SK-N-SH (cell line): ENCODE results near the gene PHACTR3. TPM values are rescaled to one million over a fixed set of nuclear protein-coding genes. Genes with fewer than 3 reads are reported as not detected.

ENCODE experiments used
- CTCF ChIA-PET: fragments of 300-600, 350-600 bp; formaldehyde crosslinking; extraction: SDS; loops from one replicate; lab custom pipeline; 2021; lab: Yijun Ruan, JAX
- POLR2A ChIA-PET: fragments of 350-600 bp; sonication (Branson Sonifier 250); formaldehyde crosslinking; extraction: SDS; loops from one replicate; lab custom pipeline; 2020; ENCODE audit warnings: antibody characterized with exemption, inconsistent platforms; lab: Yijun Ruan, JAX
- DNase-seq: peaks from one replicate; pipeline ENCODE4 v3.0.0; 2012
- H2AFZ ChIP-seq: fragments of 200-600 bp; sonication (generic); 2 replicates; pipeline ENCODE4 v1.8.1; 2016; ENCODE audit warnings: antibody characterized with exemption, mild to moderate bottlenecking, low read depth
- H3F3A ChIP-seq: fragments of 200-600 bp; sonication (generic); replicated peaks from 2 replicates; pipeline ENCODE3; 2016; ENCODE audit warnings: antibody characterized with exemption, mild to moderate bottlenecking; ENCODE audit not compliant: insufficient read depth
- H3K27ac ChIP-seq, 2 experiments: fragments of 200-500 bp in 1 of 2; fragments of 200-600 bp in 1 of 2; sonication (Bioruptor generic) in 1 of 2; sonication (generic), shearing (Covaris generic) in 1 of 2; 2 replicates each; pipeline versions ENCODE4 v1.5.1 to v1.6.1; 2014 to 2016; ENCODE audit warnings: low read depth in 2 of 2, inconsistent platforms in 1 of 2, low read length in 1 of 2, mild to moderate bottlenecking in 1 of 2, mixed read lengths in 1 of 2
- H3K27me3 ChIP-seq: fragments of 200-600 bp; sonication (generic), shearing (Covaris generic); 2 replicates; pipeline ENCODE4 v1.6.1; 2016; ENCODE audit warnings: mixed run types; ENCODE audit not compliant: insufficient read depth
- H3K36me3 ChIP-seq, 2 experiments: fragments of 200-500 bp in 1 of 2; fragments of 200-600 bp in 1 of 2; sonication (Bioruptor generic) in 1 of 2; sonication (generic) in 1 of 2; replicated peaks in 1 of 2; 2 replicates each; pipeline versions ENCODE3 to v1.5.1; 2014 to 2016; ENCODE audit warnings: low read length in 1 of 2, mild to moderate bottlenecking in 1 of 2; ENCODE audit not compliant: insufficient read depth in 2 of 2, control insufficient read depth in 1 of 2
- H3K4me1 ChIP-seq, 2 experiments: fragments of 200-500 bp in 1 of 2; fragments of 200-600 bp in 1 of 2; sonication (Bioruptor generic) in 1 of 2; sonication (generic), shearing (Covaris generic) in 1 of 2; 2 replicates each; pipeline versions ENCODE4 v1.5.1 to v1.6.1; 2014 to 2016; ENCODE audit warnings: low read depth in 1 of 2, low read length in 1 of 2, mixed run types in 1 of 2; ENCODE audit not compliant: insufficient read depth in 2 of 2, control insufficient read depth in 1 of 2
- H3K4me2 ChIP-seq: fragments of 200-600 bp; sonication (generic), shearing (Covaris generic); 2 replicates; pipeline ENCODE4 v1.6.1; 2017; ENCODE audit warnings: mixed run types
- H3K4me3 ChIP-seq, 2 experiments: fragments of 200-500 bp in 1 of 2; fragments of 200-600 bp in 1 of 2; sonication (Bioruptor generic) in 1 of 2; sonication (generic), shearing (Covaris generic) in 1 of 2; 2 replicates each; pipeline versions ENCODE4 v1.5.1 to v1.8.1; 2014 to 2016; ENCODE audit warnings: low read depth in 2 of 2, inconsistent platforms in 1 of 2, low read length in 1 of 2, mild to moderate bottlenecking in 1 of 2, mixed read lengths in 1 of 2, moderate library complexity in 1 of 2
- H3K79me2 ChIP-seq: fragments of 200-600 bp; sonication (generic); 2 replicates; pipeline ENCODE4 v1.8.1; 2017; ENCODE audit warnings: mild to moderate bottlenecking; ENCODE audit not compliant: insufficient read depth
- H3K9ac ChIP-seq: fragments of 200-600 bp; sonication (generic); 2 replicates; pipeline ENCODE4 v1.6.1; 2017; ENCODE audit warnings: mixed run types
- H3K9me2 ChIP-seq: fragments of 200-600 bp; sonication (generic); 2 replicates; pipeline ENCODE4 v1.6.1; 2017; ENCODE audit warnings: mixed run types
- H3K9me3 ChIP-seq: fragments of 200-600 bp; sonication (generic); 2 replicates; pipeline ENCODE4 v1.6.1; 2017; ENCODE audit warnings: mixed run types, mild to moderate bottlenecking, moderate library complexity
- H4K20me1 ChIP-seq: fragments of 200-600 bp; sonication (generic); 2 replicates; pipeline ENCODE4 v1.6.1; 2017; ENCODE audit warnings: mild to moderate bottlenecking, mixed run types; ENCODE audit not compliant: insufficient read depth
- EZH2phosphoT487 ChIP-seq: fragments of 200-600 bp; sonication (generic); IDR thresholded peaks from 2 replicates; pipeline ENCODE4 v1.6.1; 2017; ENCODE audit warnings: low read depth, mixed run types, mild to moderate bottlenecking, antibody characterized with exemption, moderate library complexity, borderline replicate concordance
- GABPA ChIP-seq: IDR thresholded peaks from 2 replicates; pipeline ENCODE4 v1.4.0; 2012; ENCODE audit warnings: low read depth, mild to moderate bottlenecking
- GATA2 ChIP-seq: sonication (generic); formaldehyde crosslinking; IDR thresholded peaks from 2 replicates; pipeline ENCODE4 v1.5.0; 2020; ENCODE audit warnings: mild to moderate bottlenecking, missing genetic modification reagents
- IRF3 ChIP-seq: fragments of 150-350 bp; IDR thresholded peaks from 2 replicates; pipeline ENCODE4 v1.6.1; 2016; ENCODE audit warnings: mild to moderate bottlenecking, low read depth, low read length
- MAX ChIP-seq: IDR thresholded peaks from 2 replicates; pipeline ENCODE4 v1.4.0; 2012; ENCODE audit warnings: low read depth
- MEF2A ChIP-seq: IDR thresholded peaks from 2 replicates; pipeline ENCODE4 v1.4.0; 2012; ENCODE audit warnings: low read depth, borderline replicate concordance
- MXI1 ChIP-seq: IDR thresholded peaks from 2 replicates; pipeline ENCODE4 v1.6.1; 2012; ENCODE audit warnings: mild to moderate bottlenecking, low read depth, low read length, improper control_type of control experiment
- RAD21 ChIP-seq: IDR thresholded peaks from 2 replicates; pipeline ENCODE4 v1.6.1; 2012; ENCODE audit warnings: mild to moderate bottlenecking, low read length
- RCOR1 ChIP-seq: fragments of 150-350 bp; IDR thresholded peaks from 2 replicates; pipeline ENCODE4 v1.6.1; 2017; ENCODE audit warnings: antibody characterized with exemption, low read length
- REST ChIP-seq: IDR thresholded peaks from 2 replicates; pipeline ENCODE4 v1.6.1; 2012; ENCODE audit warnings: mild to moderate bottlenecking, low read depth, low read length, moderate library complexity
- TAF1 ChIP-seq: IDR thresholded peaks from 2 replicates; pipeline ENCODE4 v1.6.1; 2012; ENCODE audit warnings: low read depth, mild to moderate bottlenecking, low read length, moderate library complexity, borderline replicate concordance
- TCF12 ChIP-seq: IDR thresholded peaks from 2 replicates; pipeline ENCODE4 v1.4.0; 2012
- USF2 ChIP-seq: fragments of 150-350 bp; IDR thresholded peaks from 2 replicates; pipeline ENCODE4 v1.6.1; 2017; ENCODE audit warnings: antibody characterized with exemption, low read length, low read depth, borderline replicate concordance
- WGBS: methylation state at CpG from one replicate; pipeline ENCODE4 v1.1.6; 2017; ENCODE audit warnings: low lambda C conversion rate; 5-methylcytosine and 5-hydroxymethylcytosine counted together
- polyA plus RNA-seq, 3 experiments: library from polyadenylated mRNA; depleted of rRNA; stranded (reverse); fragments of >200 nt; gene quantifications; 2 replicates each; pipeline ENCODE4 v1.2.3, GENCODE V29; 2012

Gene PHACTR3
- polyA plus RNA-seq, 1 of the 3 experiments (the other 2 are of a cell fraction): 0.10 TPM

GRCh38 chr20:59598625-59599310 is 5.6 kb upstream of the PHACTR3 start (continued):
- TF ChIP-seq TCF12: no peak
- no peak for TF ChIP-seq GABPA
- TF ChIP-seq MEF2A: no peak
- TF ChIP-seq, all 33 proteins: peak for 4

GRCh38 chr20:59599941-59600340 is 4.4 kb upstream of the PHACTR3 start:
- H2AFZ ChIP-seq: no peak overlapping the region
- H3K9me2 ChIP-seq: no peaks in the 10 kb centered on the region
- H3K27me3 ChIP-seq: no peaks in the 10 kb centered on the region; the same call in 1 of the 2 replicates
- ChIA-PET POLR2A (no interaction called here), CTCF (interaction anchor here (0.9 to 10.7 kb wide), 8 partner anchors 8 to 251 kb away, joined by 3 to 190 read pairs (median 15); no protein-coding TSS in a partner anchor)
- no peaks in the 10 kb centered on the region for H3K79me2 ChIP-seq
- WGBS: 44% methylated on average over 3 of the region's 3 CpGs
- H3K4me1 ChIP-seq: no peaks in the 10 kb centered on the region; a peak in 1 of 4 replicates
- no peak overlapping the region for H3K4me2 ChIP-seq
- DNase-seq: no peak
- no peaks in the 10 kb centered on the region for H3F3A ChIP-seq
- H3K36me3 ChIP-seq: no peaks in the 10 kb centered on the region
- H3K9ac ChIP-seq: no peak overlapping the region
- H3K4me3 ChIP-seq: no peak overlapping the region
- no peaks in the 10 kb centered on the region for H4K20me1 ChIP-seq
- no peaks in the 10 kb centered on the region for H3K9me3 ChIP-seq
- H3K27ac ChIP-seq: no peak overlapping the region
- TF ChIP-seq IRF3: no peak
- TF ChIP-seq TAF1: no peak
- no peak for TF ChIP-seq RAD21
- no peak for TF ChIP-seq REST
- TF ChIP-seq RCOR1: no peak

GRCh38 chr20:59600472-59600871 is 3.9 kb upstream of the PHACTR3 start:
- Histone ChIP-seq H4K20me1 (no peaks in the 10 kb centered on the region), H3K9me3 (no peaks in the 10 kb centered on the region), H3K9me2 (no peaks in the 10 kb centered on the region), H3K36me3 (no peaks in the 10 kb centered on the region), H3K4me2 (no peak overlapping the region), H3K27me3 (peaks cover 2% of the 10 kb centered on the region; the same call in 1 of the 2 replicates), H3K79me2 (no peaks in the 10 kb centered on the region), H3K4me3 (no peak overlapping the region), H3K9ac (no peak overlapping the region), H3K4me1 (no peaks in the 10 kb centered on the region; a peak in 1 of 4 replicates), H2AFZ (no peak overlapping the region), H3F3A (no peaks in the 10 kb centered on the region), H3K27ac (no peak overlapping the region)
- CTCF ChIA-PET: interaction anchor here (0.8 to 10.7 kb wide), 3 partner anchors 29 to 250 kb away, joined by 3 to 190 read pairs (median 43); no protein-coding TSS in a partner anchor
- POLR2A ChIA-PET: no interaction called here
- DNase-seq: no peak
- 37% methylated on average over 4 of the region's 5 CpGs for WGBS
- TF ChIP-seq MAX: no peak
- no peak for TF ChIP-seq GATA2 (CRISPR knock-in tag)
- no peak for TF ChIP-seq MXI1
- TF ChIP-seq EZH2phosphoT487: no peak
- TF ChIP-seq USF2: no peak
